CD4-positive, alpha-beta T cell (primary cell): ENCODE data around the gene HSD17B1. TPM values are rescaled to one million over a fixed set of nuclear protein-coding genes. Genes with fewer than 3 reads are reported as not detected.
A peak's percentile ranks its signal among the peaks of the same experiment; 100 is the strongest.

ENCODE experiments used
- ATAC-seq: fragments of 200-7000 bp; cut with Tn5 transposase; one replicate; pipeline ENCODE4 v1.10.0; 2022; ENCODE audit warnings: mild to moderate bottlenecking; ENCODE audit not compliant: poor library complexity
- CTCF ChIA-PET: fragments of 350-600 bp; sonication (Branson Sonifier 250); formaldehyde crosslinking; loops from one replicate; lab custom pipeline; 2021; ENCODE audit warnings: antibody characterized with exemption, inconsistent platforms; lab: Charles Lee
- POLR2A ChIA-PET: fragments of 350-600 bp; sonication (Branson Sonifier 250); formaldehyde crosslinking; loops from one replicate; lab custom pipeline; 2021; ENCODE audit warnings: antibody characterized with exemption, inconsistent platforms; lab: Charles Lee
- DNase-seq, 14 experiments: peaks; one replicate each; pipeline ENCODE4 v3.0.0-alpha.2; 2013 to 2020; ENCODE audit warnings: mixed read lengths in 2 of 14
- H3K27ac ChIP-seq, 2 donors: one replicate each; pipeline versions ENCODE4 v1.5.1 to v1.7.0; 2013; ENCODE audit warnings: low read length in 2 of 2, low read depth in 1 of 2, mild to moderate bottlenecking in 1 of 2
- H3K27me3 ChIP-seq, 2 experiments: 1 replicate in 1 of 2; 2 replicates in 1 of 2; pipeline versions ENCODE4 v1.6.1 to v1.7.0; 2013; ENCODE audit warnings: low read length in 2 of 2, control low read depth in 1 of 2, mild to moderate bottlenecking in 1 of 2, moderate library complexity in 1 of 2; ENCODE audit not compliant: insufficient read depth in 2 of 2, control insufficient read depth in 1 of 2
- H3K36me3 ChIP-seq: one replicate; pipeline ENCODE4 v1.6.1; 2013; ENCODE audit warnings: low read length, control low read depth; ENCODE audit not compliant: insufficient read depth
- H3K4me1 ChIP-seq: one replicate; pipeline ENCODE4 v1.6.1; 2013; ENCODE audit warnings: low read length, control low read depth; ENCODE audit not compliant: insufficient read depth
- H3K4me3 ChIP-seq: one replicate; pipeline ENCODE4 v1.5.1; 2013; ENCODE audit warnings: mild to moderate bottlenecking, low read length, moderate library complexity
- H3K9me3 ChIP-seq, 2 experiments: 1 replicate in 1 of 2; 2 replicates in 1 of 2; pipeline versions ENCODE4 v1.6.1 to v1.7.0; 2013; ENCODE audit warnings: low read length in 2 of 2, mild to moderate bottlenecking in 2 of 2, control low read depth in 1 of 2, moderate library complexity in 1 of 2; ENCODE audit not compliant: control insufficient read depth in 1 of 2, insufficient read depth in 1 of 2
- H3K27ac Mint-ChIP-seq: one replicate; pipeline ENCODE4 v1.8.0; 2020; ENCODE audit warnings: mixed read lengths
- H3K27me3 Mint-ChIP-seq: one replicate; pipeline ENCODE4 v1.8.0; 2021; ENCODE audit warnings: mixed read lengths
- H3K36me3 Mint-ChIP-seq: one replicate; pipeline ENCODE4 v1.8.0; 2021; ENCODE audit warnings: low read depth, mixed read lengths
- H3K4me1 Mint-ChIP-seq: one replicate; pipeline ENCODE4 v1.8.0; 2021; ENCODE audit warnings: low read depth, mixed read lengths
- H3K4me3 Mint-ChIP-seq: one replicate; pipeline ENCODE4 v1.8.0; 2020; ENCODE audit warnings: mild to moderate bottlenecking, mixed read lengths
- H3K9me3 Mint-ChIP-seq: one replicate; pipeline ENCODE4 v1.8.0; 2020; ENCODE audit warnings: mixed read lengths
- CTCF ChIP-seq: fragments of 200-600 bp; IDR thresholded peaks from one replicate; pipeline ENCODE4 v1.8.0; 2022; ENCODE audit warnings: antibody characterized with exemption, mild to moderate bottlenecking
- intact Hi-C, 2 experiments: fragments of 100-400 bp; cut with DNase I in 1 of 2; cut with micrococcal nuclease in 1 of 2; formaldehyde crosslinking; loops; one replicate each; pipeline versions ENCODE4 v1.15.1 to v1.9.0; 2023 to 2025; cut with DNase I, micrococcal nuclease
- total RNA-seq, 174 experiments: library from RNA in 2 of 174; stranded (reverse) in 2 of 174; gene quantifications; one replicate each; pipeline ENCODE4 v1.2.3 and lab custom pipeline; 2021 to 2026

HSD17B1 gene
- total RNA-seq, 2 experiments from 2014 or later: 0.80 to 0.81 TPM

DNA sequence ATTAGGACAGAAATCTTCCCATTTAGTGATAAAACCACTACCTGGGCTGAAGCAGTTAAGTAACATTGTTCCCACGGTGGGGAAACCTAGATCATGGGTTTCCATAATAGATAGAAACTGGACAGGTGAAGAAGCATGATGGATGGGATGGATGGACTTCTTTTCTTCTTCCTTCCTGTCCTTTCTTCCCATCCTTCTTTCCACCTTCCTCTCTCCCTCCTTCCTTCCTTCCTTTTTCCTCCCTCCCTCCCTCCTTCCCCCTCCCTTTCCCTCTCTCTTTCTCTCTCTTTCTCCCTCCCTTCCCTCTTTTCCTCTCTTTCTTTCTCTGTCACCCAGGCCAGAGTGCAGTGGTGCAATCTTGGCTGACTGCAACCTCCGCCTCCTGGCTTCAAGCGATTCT, 21.7 kb downstream of the HSD17B1 start:
- ATAC-seq (no peak), DNase-seq (no peak)
- H3K36me3 ChIP-seq: peaks cover 56% of the 10 kb centered on the region
- no peak overlapping the region for H3K27ac Mint-ChIP-seq
- H3K4me1 Mint-ChIP-seq: peaks cover 34% of the 10 kb centered on the region
- no peaks in the 10 kb centered on the region for H3K27me3 Mint-ChIP-seq
- no peak overlapping the region for H3K27ac ChIP-seq
- no peaks in the 10 kb centered on the region for H3K9me3 Mint-ChIP-seq
- POLR2A ChIA-PET: interaction anchor here (1.1 to 1.2 kb wide), 2 partner anchors 20 to 262 kb away, joined by 3 to 4 read pairs; no protein-coding TSS in a partner anchor
- intact Hi-C loops: no loop called here
- peaks cover 27% of the 10 kb centered on the region for H3K4me1 ChIP-seq
- H3K36me3 Mint-ChIP-seq: peaks cover 67% of the 10 kb centered on the region
- no peaks in the 10 kb centered on the region for H3K9me3 ChIP-seq
- H3K27me3 ChIP-seq: no peaks in the 10 kb centered on the region
- CTCF ChIA-PET: no interaction called here
- no peak overlapping the region for H3K4me3 ChIP-seq
- TF ChIP-seq CTCF: no peak
- no peak overlapping the region for H3K4me3 Mint-ChIP-seq

DNA sequence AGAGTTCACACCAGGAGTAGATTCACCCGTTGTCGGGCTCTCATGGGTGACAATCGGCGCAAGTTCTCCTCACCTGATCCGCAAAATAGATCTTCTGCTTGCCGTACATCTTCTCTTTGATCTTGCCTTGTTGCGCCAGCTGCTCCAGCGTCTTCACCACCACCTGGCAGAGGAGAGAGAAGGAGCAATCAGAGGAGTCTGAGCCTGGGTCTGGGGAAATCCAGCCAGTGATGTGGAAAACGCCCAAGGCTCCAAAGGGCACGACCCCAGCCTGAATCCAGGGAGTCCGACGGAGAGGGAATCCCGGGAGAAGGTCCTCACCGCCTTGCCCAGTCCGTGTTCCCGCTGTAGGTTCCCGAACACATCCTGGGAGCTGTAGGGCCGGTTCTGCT, 24.4 kb downstream of the HSD17B1 start:
- Mint-ChIP-seq H3K9me3 (no peaks in the 10 kb centered on the region), H3K27me3 (no peaks in the 10 kb centered on the region), H3K4me1 (peaks cover 32% of the 10 kb centered on the region), H3K4me3 (peak overlapping the region; percentile 87), H3K36me3 (peaks cover 63% of the 10 kb centered on the region), H3K27ac (peak overlapping the region; percentile 80)
- no peak for ATAC-seq
- intact Hi-C loops: loop anchor here (2.0 to 5.0 kb wide), 2 partner anchors 22 to 255 kb away; partner anchors contain the start of gene PSME3 (in 1 of the 2)
- no peaks in the 10 kb centered on the region for H3K9me3 ChIP-seq
- no peak for TF ChIP-seq CTCF
- peaks cover 50% of the 10 kb centered on the region for H3K36me3 ChIP-seq
- no peak for DNase-seq
- peak overlapping the region; percentile 67 for H3K4me3 ChIP-seq
- H3K4me1 ChIP-seq: peaks cover 21% of the 10 kb centered on the region
- peak overlapping the region in 1 of 2 donors; percentile 49 for H3K27ac ChIP-seq
- no peaks in the 10 kb centered on the region for H3K27me3 ChIP-seq
- ChIA-PET CTCF (interaction anchor here (1.0 to 2.8 kb wide), 10 partner anchors 9 to 634 kb away, joined by 3 to 45 read pairs (median 12); partner anchors contain the start of genes CCR10, MLX, PLEKHH3 and RETREG3), POLR2A (interaction anchor here (0.7 to 2.5 kb wide), 10 partner anchors 10 to 247 kb away, joined by 3 to 42 read pairs (median 10); partner anchors contain the start of genes BECN1, COASY, MLX and NAGLU)

DNA sequence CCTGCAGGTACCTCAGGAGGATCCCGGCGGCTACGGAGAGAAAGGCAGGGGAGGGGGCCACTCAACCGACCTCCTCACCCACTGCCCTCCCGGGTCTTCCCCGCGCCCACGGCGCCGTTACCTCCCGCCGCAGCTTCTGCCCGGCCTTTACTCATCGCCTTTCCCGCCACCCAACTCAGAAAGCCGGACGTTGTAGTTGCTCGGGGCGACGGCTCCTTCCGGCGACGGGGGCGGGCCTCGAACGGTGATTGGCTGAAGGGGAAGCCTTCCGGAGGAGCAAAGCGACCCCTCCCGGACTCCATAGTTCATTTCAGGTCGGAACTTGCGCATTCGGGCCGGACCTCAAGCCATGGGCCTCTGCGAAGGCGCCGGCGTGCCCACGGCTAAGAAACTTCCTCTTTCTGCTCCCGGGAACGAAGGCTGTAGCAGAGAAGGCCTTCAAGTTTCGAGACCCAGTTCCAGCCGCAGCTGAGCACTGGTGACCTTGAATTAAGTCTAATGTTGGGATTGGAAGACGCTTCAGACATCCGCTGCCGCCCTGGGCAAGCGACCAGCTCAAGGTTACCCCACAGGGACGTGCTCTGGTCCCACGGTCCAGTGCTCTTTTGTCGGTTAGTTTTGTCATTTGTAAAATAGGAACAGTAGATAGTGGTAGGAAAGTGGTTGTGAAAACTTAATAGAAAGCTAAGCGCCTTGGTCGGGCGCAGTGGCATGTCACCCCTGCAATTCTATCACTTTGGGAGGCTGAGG, 25.0 kb downstream of the HSD17B1 start, which contains the start of gene PSMC3IP:
TSS of gene PSMC3IP (minus strand) at position 198 of the 750 bp plus-strand sequence. CDS start at position 155, 43 bp downstream.
- Mint-ChIP-seq H3K27me3 (no peaks in the 10 kb centered on the region), H3K4me1 (peaks cover 32% of the 10 kb centered on the region), H3K4me3 (peak within 1 kb of the TSS; percentile 97), H3K27ac (peak within 1 kb of the TSS; percentile 80), H3K9me3 (no peaks in the 10 kb centered on the region), H3K36me3 (peaks cover 65% of the 10 kb centered on the region)
- H3K27me3 ChIP-seq: no peaks in the 10 kb centered on the region
- H3K4me3 ChIP-seq: peak within 1 kb of the TSS; percentile 67
- POLR2A ChIA-PET: interaction anchor here (0.7 to 2.5 kb wide), 21 partner anchors 11 to 811 kb away, joined by 3 to 42 read pairs (median 5); partner anchors contain the start of genes BECN1, COASY, MLX and NAGLU
- H3K9me3 ChIP-seq: no peaks in the 10 kb centered on the region
- intact Hi-C loops: loop anchor here (1.0 to 5.0 kb wide), 5 partner anchors 23 to 255 kb away; partner anchors contain the start of gene PSME3 (in 1 of the 2)
- CTCF ChIA-PET: interaction anchor here (0.5 to 2.8 kb wide), 28 partner anchors 9 to 634 kb away, joined by 3 to 45 read pairs (median 6); partner anchors contain the start of genes BECN1, CCR10, CNTNAP1 and MLX
- peak; percentile 89 for ATAC-seq
- peaks cover 50% of the 10 kb centered on the region for H3K36me3 ChIP-seq
- DNase-seq: peak; percentile 81 to 95 (median 90)
- peak within 1 kb of the TSS; percentile 49 to 67 for H3K27ac ChIP-seq
- H3K4me1 ChIP-seq: peaks cover 21% of the 10 kb centered on the region
- TF ChIP-seq CTCF: peak; percentile 53
